ENCODE data around the gene ANKRD6. TPM values are rescaled to one million over a fixed set of nuclear protein-coding genes. Genes with fewer than 3 reads are reported as not detected.
"Not testable (repeated sequence)": the region's sequence is repeated elsewhere in the genome, so short reads cannot be mapped to it uniquely, and the experiment has no call there.

Gene ANKRD6
- 33.8 TPM for total RNA-seq

GRCh38 chr6:89432875-89433251 is at the start of gene ANKRD6:
ANKRD6 (plus strand) TSS chr6:89433152; CDS start chr6:89566977, 133,825 bp downstream.
- DNase-seq = peak; percentile 9

GRCh38 chr6:89385156-89385667 is 47.7 kb upstream of the ANKRD6 start:
- DNase-seq = peak; percentile 33

- no peak for DNase-seq
These were observed 47.1 kb upstream of the ANKRD6 start for GRCh38 chr6:89385846-89386245.

- no peak for DNase-seq
These were observed 45.9 kb upstream of the ANKRD6 start for GRCh38 chr6:89386917-89387491.

GRCh38 chr6:89387516-89388201 is 45.3 kb upstream of the ANKRD6 start:
- no peak for DNase-seq

- no peak for DNase-seq
These were observed 44.1 kb upstream of the ANKRD6 start for GRCh38 chr6:89388846-89389245.

- no peak for DNase-seq
These were observed 40.1 kb upstream of the ANKRD6 start for GRCh38 chr6:89392823-89393222.

GRCh38 chr6:89393659-89394058 is 39.3 kb upstream of the ANKRD6 start:
- DNase-seq = no peak

- DNase-seq = not testable (repeated sequence)
These were observed 35.1 kb upstream of the ANKRD6 start for GRCh38 chr6:89397884-89398283.

- no peak for DNase-seq
These were observed 34.0 kb upstream of the ANKRD6 start for GRCh38 chr6:89398762-89399525.

- no peak for DNase-seq
These were observed 32.9 kb upstream of the ANKRD6 start for GRCh38 chr6:89400050-89400449.

- no peak for DNase-seq
These were observed 32.0 kb upstream of the ANKRD6 start for GRCh38 chr6:89400912-89401399.

- DNase-seq = no peak
These were observed 30.2 kb upstream of the ANKRD6 start for GRCh38 chr6:89402776-89403175.

- DNase-seq = no peak
These were observed 28.4 kb upstream of the ANKRD6 start for GRCh38 chr6:89404512-89404911.

- no peak for DNase-seq
These were observed 26.8 kb upstream of the ANKRD6 start for GRCh38 chr6:89406141-89406540.

GRCh38 chr6:89409461-89410035 is 23.4 kb upstream of the ANKRD6 start:
- DNase-seq = no peak

- no peak for DNase-seq
These were observed 22.7 kb upstream of the ANKRD6 start for GRCh38 chr6:89410231-89410761.

GRCh38 chr6:89410788-89411144 is 22.2 kb upstream of the ANKRD6 start:
- DNase-seq = no peak

GRCh38 chr6:89411145-89412070 is 21.5 kb upstream of the ANKRD6 start:
- peak; percentile 39 for DNase-seq

GRCh38 chr6:89412071-89413005 is 20.6 kb upstream of the ANKRD6 start, which contains the start of gene RRAGD:
RRAGD (minus strand) TSS chr6:89412273; CDS start chr6:89411993, 280 bp downstream.
- peak; percentile 73 for DNase-seq
